Measurements from ENCODE around the gene RNU7-1. TPM values are rescaled to one million over a fixed set of nuclear protein-coding genes. Genes with fewer than 3 reads are reported as not detected.

The RNU7-1 gene
- total RNA-seq, 4 donors from 2014 or later, result not detected

DNA sequence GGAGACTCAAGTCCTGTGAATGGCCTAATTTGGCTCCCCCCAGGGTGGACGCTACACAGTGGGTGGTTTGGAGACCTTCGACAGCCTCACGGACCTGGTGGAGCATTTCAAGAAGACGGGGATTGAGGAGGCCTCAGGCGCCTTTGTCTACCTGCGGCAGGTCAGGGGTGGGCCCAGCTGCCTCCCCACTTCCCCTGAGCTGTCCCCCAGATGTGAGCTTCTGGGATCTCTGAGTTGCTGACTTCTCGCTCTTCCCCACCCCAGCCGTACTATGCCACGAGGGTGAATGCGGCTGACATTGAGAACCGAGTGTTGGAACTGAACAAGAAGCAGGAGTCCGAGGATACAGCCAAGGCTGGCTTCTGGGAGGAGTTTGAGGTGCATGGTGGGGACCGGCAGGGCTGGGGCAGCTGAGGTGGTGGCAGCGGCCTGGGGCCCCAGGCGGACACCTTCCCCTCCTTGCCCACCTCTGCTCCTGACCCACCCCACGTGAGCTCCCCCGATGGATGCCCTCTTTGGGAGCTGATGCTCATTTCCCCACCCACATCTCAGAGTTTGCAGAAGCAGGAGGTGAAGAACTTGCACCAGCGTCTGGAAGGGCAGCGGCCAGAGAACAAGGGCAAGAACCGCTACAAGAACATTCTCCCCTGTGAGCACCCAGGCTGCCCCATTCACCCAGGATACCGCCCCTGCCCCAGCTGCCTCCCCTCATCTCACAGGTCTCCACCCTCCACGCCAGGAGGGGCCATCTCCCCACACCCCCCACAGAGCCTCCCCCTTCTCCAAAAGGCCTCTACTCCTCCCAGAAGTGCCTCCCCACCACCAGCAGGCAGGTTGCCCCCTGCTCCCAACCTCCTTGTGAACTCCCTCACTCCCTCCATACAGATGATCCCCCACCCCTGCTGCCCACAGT, 11.7 kb downstream of the RNU7-1 start:
- Histone ChIP-seq H3K36me3 (peaks cover 7% of the 10 kb centered on the region), H3K27me3 (no peaks in the 10 kb centered on the region), H3K4me3 (no peak overlapping the region), H3K9me3 (no peaks in the 10 kb centered on the region), H3K4me1 (peaks cover 37% of the 10 kb centered on the region), H3K27ac (no peak overlapping the region)
- DNase-seq (ENCODE audit: low spot score in 2 of 2), result peak in 1 of 2 donors; percentile 63
- TF ChIP-seq POLR2A (IDR thresholded peaks at IDR 0.05) (no peak), POLR2AphosphoS5 (IDR thresholded peaks at IDR 0.05) (no peak), EP300 (IDR thresholded peaks at IDR 0.05) (no peak)
- TF ChIP-seq, protein P1, sequence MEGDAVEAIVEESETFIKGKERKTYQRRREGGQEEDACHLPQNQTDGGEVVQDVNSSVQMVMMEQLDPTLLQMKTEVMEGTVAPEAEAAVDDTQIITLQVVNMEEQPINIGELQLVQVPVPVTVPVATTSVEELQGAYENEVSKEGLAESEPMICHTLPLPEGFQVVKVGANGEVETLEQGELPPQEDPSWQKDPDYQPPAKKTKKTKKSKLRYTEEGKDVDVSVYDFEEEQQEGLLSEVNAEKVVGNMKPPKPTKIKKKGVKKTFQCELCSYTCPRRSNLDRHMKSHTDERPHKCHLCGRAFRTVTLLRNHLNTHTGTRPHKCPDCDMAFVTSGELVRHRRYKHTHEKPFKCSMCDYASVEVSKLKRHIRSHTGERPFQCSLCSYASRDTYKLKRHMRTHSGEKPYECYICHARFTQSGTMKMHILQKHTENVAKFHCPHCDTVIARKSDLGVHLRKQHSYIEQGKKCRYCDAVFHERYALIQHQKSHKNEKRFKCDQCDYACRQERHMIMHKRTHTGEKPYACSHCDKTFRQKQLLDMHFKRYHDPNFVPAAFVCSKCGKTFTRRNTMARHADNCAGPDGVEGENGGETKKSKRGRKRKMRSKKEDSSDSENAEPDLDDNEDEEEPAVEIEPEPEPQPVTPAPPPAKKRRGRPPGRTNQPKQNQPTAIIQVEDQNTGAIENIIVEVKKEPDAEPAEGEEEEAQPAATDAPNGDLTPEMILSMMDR (IDR thresholded peaks at IDR 0.05), result no peak
- 86% methylated on average over 19 of the region's 22 CpGs for WGBS

DNA sequence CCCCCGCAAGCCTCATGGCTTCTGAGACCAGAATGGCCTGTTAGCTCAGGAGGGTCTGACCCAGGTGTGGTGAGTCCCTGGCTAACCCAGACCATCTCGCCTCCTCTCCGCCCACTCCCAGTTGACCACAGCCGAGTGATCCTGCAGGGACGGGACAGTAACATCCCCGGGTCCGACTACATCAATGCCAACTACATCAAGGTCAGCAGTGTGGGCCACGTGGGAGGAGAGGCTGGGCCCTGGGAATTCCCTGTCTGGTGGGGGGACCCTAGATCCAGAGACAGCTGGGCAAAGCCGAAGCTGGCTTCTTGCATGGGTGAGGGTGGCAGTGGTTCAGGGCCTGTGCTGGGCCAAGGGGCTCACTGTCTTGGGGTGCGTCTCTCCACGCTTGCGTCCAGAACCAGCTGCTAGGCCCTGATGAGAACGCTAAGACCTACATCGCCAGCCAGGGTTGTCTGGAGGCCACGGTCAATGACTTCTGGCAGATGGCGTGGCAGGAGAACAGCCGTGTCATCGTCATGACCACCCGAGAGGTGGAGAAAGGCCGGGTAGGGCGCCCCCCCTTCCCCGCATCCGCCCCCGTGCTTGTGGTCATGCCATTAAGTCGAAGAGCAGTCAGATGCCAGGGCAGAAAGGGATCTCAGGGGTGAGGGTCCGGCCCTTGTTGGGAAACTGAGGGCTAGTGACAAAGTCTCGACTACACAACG, 12.6 kb downstream of the RNU7-1 start:
- TF ChIP-seq, protein P1 (IDR thresholded peaks at IDR 0.05), result no peak
- no peak for TF ChIP-seq EP300 (IDR thresholded peaks at IDR 0.05)
- TF ChIP-seq POLR2AphosphoS5 (IDR thresholded peaks at IDR 0.05), result no peak
- no peak for TF ChIP-seq POLR2A (IDR thresholded peaks at IDR 0.05)
- H3K4me3 ChIP-seq, result no peak overlapping the region
- 83% methylated on average over 24 of the region's 28 CpGs for WGBS
- H3K9me3 ChIP-seq, result no peaks in the 10 kb centered on the region
- DNase-seq (ENCODE audit: low spot score in 2 of 2), result no peak
- no peak overlapping the region for H3K27ac ChIP-seq
- H3K27me3 ChIP-seq, result no peaks in the 10 kb centered on the region
- peaks cover 40% of the 10 kb centered on the region for H3K4me1 ChIP-seq
- H3K36me3 ChIP-seq, result peaks cover 7% of the 10 kb centered on the region

DNA sequence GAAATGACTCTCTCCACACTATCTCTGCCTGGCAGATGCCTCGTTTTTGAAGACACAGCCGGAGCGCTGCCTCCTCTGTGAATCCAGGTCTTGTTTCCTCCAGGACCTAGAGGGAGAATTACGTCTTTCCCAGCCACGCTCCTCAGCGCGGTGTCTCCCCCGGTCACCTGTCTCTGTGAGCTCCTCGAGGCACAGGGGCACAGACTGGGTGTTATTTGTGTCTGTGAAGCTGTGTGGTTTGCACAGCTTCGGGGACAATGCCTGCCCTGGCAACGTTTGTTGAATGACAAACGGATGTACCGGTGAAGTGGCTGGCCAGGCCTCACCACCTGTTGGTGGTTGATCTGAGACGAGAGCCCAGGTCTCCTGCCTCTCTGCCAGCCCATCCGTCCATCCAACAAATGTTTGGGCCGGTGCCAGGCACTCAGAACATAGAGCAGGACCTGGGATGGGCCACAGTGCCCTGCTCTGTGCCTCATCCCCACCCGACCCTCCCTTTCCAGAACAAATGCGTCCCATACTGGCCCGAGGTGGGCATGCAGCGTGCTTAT, 13.6 kb downstream of the RNU7-1 start:
- Histone ChIP-seq H3K4me1 (peaks cover 50% of the 10 kb centered on the region), H3K36me3 (peaks cover 7% of the 10 kb centered on the region), H3K4me3 (no peak overlapping the region), H3K9me3 (no peaks in the 10 kb centered on the region), H3K27ac (no peak overlapping the region), H3K27me3 (no peaks in the 10 kb centered on the region)
- 79% methylated on average over 20 of the region's 20 CpGs for WGBS
- TF ChIP-seq EP300 (IDR thresholded peaks at IDR 0.05) (no peak), POLR2AphosphoS5 (IDR thresholded peaks at IDR 0.05) (no peak)
- no peak for DNase-seq (ENCODE audit: low spot score in 2 of 2)

DNA sequence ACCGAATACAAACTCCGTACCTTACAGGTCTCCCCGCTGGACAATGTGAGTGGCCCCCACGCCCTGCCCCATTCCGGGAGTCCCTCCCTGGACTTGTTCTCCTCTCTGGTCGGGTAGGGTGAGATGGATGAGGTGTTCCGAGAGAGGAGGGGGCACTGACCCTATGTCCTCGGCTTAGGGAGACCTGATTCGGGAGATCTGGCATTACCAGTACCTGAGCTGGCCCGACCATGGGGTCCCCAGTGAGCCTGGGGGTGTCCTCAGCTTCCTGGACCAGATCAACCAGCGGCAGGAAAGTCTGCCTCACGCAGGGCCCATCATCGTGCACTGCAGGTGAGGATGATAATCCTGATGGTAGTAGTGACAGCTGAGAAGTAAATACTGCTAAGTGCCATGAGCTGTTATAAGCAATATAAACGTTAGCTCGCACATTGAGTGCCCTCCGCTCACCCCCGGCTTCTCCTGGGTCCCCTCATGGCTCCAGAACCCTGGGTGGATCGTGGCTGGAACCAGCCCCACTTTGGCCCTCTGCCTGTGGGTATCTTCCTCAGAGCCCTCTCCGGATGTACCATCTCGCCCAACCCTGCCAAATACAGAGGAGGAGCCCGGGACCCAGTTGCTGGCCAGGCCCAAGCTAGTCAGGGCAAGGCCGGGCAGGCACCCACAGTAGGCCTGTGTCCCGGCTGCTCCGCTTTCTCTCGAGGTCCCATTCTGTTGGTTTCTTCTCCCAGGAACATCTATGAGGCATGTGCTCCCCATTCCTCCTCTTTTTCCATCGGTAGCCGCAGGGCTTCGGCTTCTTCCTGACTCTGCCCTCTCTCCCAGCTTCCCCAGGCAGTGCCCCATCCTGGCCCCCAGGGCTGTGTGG, 14.4 kb downstream of the RNU7-1 start:
- TF ChIP-seq POLR2AphosphoS5 (IDR thresholded peaks at IDR 0.05) (no peak), POLR2A (IDR thresholded peaks at IDR 0.05) (no peak), EP300 (IDR thresholded peaks at IDR 0.05) (no peak)
- TF ChIP-seq, protein P1 (IDR thresholded peaks at IDR 0.05), result no peak
- Histone ChIP-seq H3K36me3 (peaks cover 7% of the 10 kb centered on the region), H3K4me1 (peaks cover 55% of the 10 kb centered on the region), H3K27me3 (no peaks in the 10 kb centered on the region), H3K9me3 (no peaks in the 10 kb centered on the region), H3K27ac (no peak overlapping the region), H3K4me3 (no peak overlapping the region)
- no peak for DNase-seq (ENCODE audit: low spot score in 2 of 2)
- 70% methylated on average over 17 of the region's 28 CpGs for WGBS

DNA sequence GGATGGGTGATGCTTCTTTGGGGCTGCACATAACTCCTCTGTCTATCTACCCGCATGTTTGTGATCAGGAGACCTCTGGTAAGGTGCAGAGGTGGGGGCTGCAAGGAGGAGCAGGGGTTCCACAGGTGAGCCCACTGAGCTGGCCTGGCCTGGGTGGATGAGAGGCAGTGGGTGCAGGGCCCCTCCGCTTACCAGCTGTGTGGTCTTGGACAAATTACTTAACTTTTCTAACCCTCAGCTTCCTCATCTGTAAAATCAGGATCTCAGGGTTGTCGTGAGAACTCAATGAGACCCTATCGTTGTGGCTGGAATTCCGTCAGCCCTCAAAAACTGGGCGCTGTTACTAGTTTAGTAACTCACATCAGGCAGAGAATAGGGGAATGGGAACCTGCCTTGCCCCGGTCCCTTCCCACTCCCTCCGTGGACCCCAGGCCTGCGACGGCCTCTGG, 15.0 kb downstream of the RNU7-1 start:
- H3K4me1 ChIP-seq, result peaks cover 56% of the 10 kb centered on the region
- WGBS, result 60% methylated on average over 9 of the region's 10 CpGs
- H3K27me3 ChIP-seq, result no peaks in the 10 kb centered on the region
- no peak for DNase-seq (ENCODE audit: low spot score in 2 of 2)
- peak overlapping the region; percentile 40 for H3K27ac ChIP-seq
- H3K9me3 ChIP-seq, result no peaks in the 10 kb centered on the region
- no peak overlapping the region for H3K4me3 ChIP-seq
- TF ChIP-seq POLR2AphosphoS5 (IDR thresholded peaks at IDR 0.05) (no peak), POLR2A (IDR thresholded peaks at IDR 0.05) (no peak), EP300 (IDR thresholded peaks at IDR 0.05) (no peak)
- TF ChIP-seq, protein P1 (IDR thresholded peaks at IDR 0.05), result no peak
- H3K36me3 ChIP-seq, result peaks cover 7% of the 10 kb centered on the region
